Neural cell (in vitro differentiated cells): ENCODE data around the gene PTGIS. TPM values are rescaled to one million over a fixed set of nuclear protein-coding genes. Genes with fewer than 3 reads are reported as not detected.

Experiments
- H2AFZ ChIP-seq: fragments of 200-600, 300-800 bp; sonication (generic), shearing (Covaris generic); 2 replicates; pipeline ENCODE4 v1.6.0; 2014; ENCODE audit warnings: low read depth, mild to moderate bottlenecking, antibody characterized with exemption, low read length, moderate library complexity
- H3F3A ChIP-seq: fragments of 200-600 bp; shearing (Covaris generic); 2 replicates; pipeline ENCODE4 v1.6.1; 2016; ENCODE audit warnings: mild to moderate bottlenecking, moderate library complexity, mixed read lengths, antibody characterized with exemption, low read length; ENCODE audit not compliant: insufficient read depth, poor library complexity, severe bottlenecking
- H3K27ac ChIP-seq: fragments of 200-600, 300-800 bp; sonication (generic), shearing (Covaris generic); 2 replicates; pipeline ENCODE4 v1.5.1; 2014; ENCODE audit warnings: mild to moderate bottlenecking, low read length, moderate library complexity
- H3K27me3 ChIP-seq: fragments of 300-800, 200-600 bp; sonication (generic), shearing (Covaris generic); 2 replicates; pipeline ENCODE4 v1.6.0; 2014; ENCODE audit warnings: mild to moderate bottlenecking, low read depth, low read length, moderate library complexity; ENCODE audit not compliant: insufficient read depth
- H3K36me3 ChIP-seq: fragments of 300-800, 200-600 bp; sonication (generic), shearing (Covaris generic); 2 replicates; pipeline ENCODE4 v1.5.1; 2014; ENCODE audit warnings: mild to moderate bottlenecking, antibody characterized with exemption, low read length, moderate library complexity; ENCODE audit not compliant: insufficient read depth
- H3K4me2 ChIP-seq: fragments of 300-800, 200-600 bp; sonication (generic), shearing (Covaris generic); 2 replicates; pipeline ENCODE4 v1.6.0; 2014; ENCODE audit warnings: mild to moderate bottlenecking, low read length
- H3K4me3 ChIP-seq: fragments of 300-800, 200-600 bp; sonication (generic), shearing (Covaris generic); 2 replicates; pipeline ENCODE4 v1.5.1; 2014; ENCODE audit warnings: mild to moderate bottlenecking, low read length, moderate library complexity
- H3K79me2 ChIP-seq: fragments of 200-600 bp; shearing (Covaris generic); replicated peaks from 2 replicates; pipeline ENCODE4 v1.6.0; 2014; ENCODE audit warnings: mild to moderate bottlenecking, low read length, moderate library complexity; ENCODE audit not compliant: insufficient read depth
- H3K9ac ChIP-seq: fragments of 300-800, 200-600 bp; sonication (generic), shearing (Covaris generic); 2 replicates; pipeline ENCODE4 v1.6.1; 2016; ENCODE audit warnings: mild to moderate bottlenecking, low read length, mixed read lengths
- H3K9me2 ChIP-seq: fragments of 200-600 bp; shearing (Covaris generic); 2 replicates; pipeline ENCODE4 v1.6.1; 2016; ENCODE audit warnings: mild to moderate bottlenecking, low read length, mixed read lengths; ENCODE audit not compliant: insufficient read depth
- H3K9me3 ChIP-seq: fragments of 200-600, 300-800 bp; sonication (generic), shearing (Covaris generic); 2 replicates; pipeline ENCODE4 v1.6.1; 2016; ENCODE audit warnings: mild to moderate bottlenecking, mixed run types, low read length, moderate library complexity, mixed read lengths
- H4K20me1 ChIP-seq: fragments of 200-600 bp; shearing (Covaris generic); 2 replicates; pipeline ENCODE4 v1.6.1; 2016; ENCODE audit warnings: mild to moderate bottlenecking, mixed run types; ENCODE audit not compliant: insufficient read depth
- EZH2 ChIP-seq: fragments of 200-600, 300-800 bp; shearing (Covaris generic), sonication (generic); IDR thresholded peaks from 2 replicates; pipeline ENCODE4 v1.6.1; 2014; ENCODE audit warnings: antibody characterized with exemption, low read length, borderline replicate concordance, mild to moderate bottlenecking; ENCODE audit not compliant: insufficient read depth, poor library complexity, severe bottlenecking
- POLR2AphosphoS5 ChIP-seq: IDR thresholded peaks from 2 replicates; pipeline ENCODE4 v1.6.1; 2012
- RAD21 ChIP-seq: fragments of 450-650 bp; conservative IDR thresholded peaks from 2 replicates; pipeline ENCODE4 v1.6.1; 2014; ENCODE audit warnings: antibody characterized with exemption, mild to moderate bottlenecking, moderate library complexity
- SMC3 ChIP-seq: fragments of 450-650 bp; conservative IDR thresholded peaks from 2 replicates; pipeline ENCODE4 v1.6.1; 2014; ENCODE audit warnings: antibody characterized with exemption, mild to moderate bottlenecking, moderate library complexity; ENCODE audit not compliant: poor library complexity
- TAF1 ChIP-seq: IDR thresholded peaks from 2 replicates; pipeline ENCODE4 v1.6.1; 2012; ENCODE audit warnings: low read depth
- polyA plus RNA-seq: library from polyadenylated mRNA; depleted of rRNA; stranded (reverse); fragments of >200 nt; gene quantifications from 2 replicates; pipeline ENCODE4 v1.2.3, GENCODE V29; 2014
- TF ChIP-seq, protein P1 (sequence below): IDR thresholded peaks from 2 replicates; pipeline ENCODE4 v1.6.1; 2012; ENCODE audit warnings: borderline replicate concordance
- TF ChIP-seq, protein P2 (sequence below): fragments of 450-650 bp; IDR thresholded peaks from 2 replicates; pipeline ENCODE4 v1.5.1; 2014; ENCODE audit warnings: antibody characterized with exemption, mild to moderate bottlenecking, moderate library complexity; ENCODE audit not compliant: poor library complexity, severe bottlenecking

The PTGIS gene
- polyA plus RNA-seq, 1 donor from 2014 or later, result 3.2 TPM

DNA sequence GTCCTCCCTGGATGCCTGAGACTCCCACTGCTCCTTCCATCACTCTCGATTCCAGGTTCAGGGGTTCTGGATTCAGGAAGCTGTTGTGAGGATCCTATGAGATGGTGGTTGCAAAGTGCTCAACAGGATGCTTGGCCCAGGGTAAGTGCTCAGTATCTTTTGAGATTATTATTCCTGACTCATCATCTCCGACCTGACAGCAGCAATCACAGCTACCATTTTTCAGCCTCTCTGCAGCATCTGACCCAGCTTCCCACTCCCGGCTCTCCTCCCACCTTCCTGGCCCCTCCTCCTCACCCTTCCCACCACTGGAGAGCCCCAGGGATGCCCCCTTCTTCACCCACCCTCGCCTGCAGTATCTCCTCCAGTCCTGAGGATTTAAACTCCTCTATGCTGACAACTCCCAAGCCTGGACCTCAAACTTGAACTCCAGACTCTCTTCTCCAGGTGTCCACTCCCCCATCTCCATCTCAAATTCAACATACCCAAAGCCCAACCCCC, 48.7 kb downstream of the PTGIS start:
- Histone ChIP-seq H3K4me2 (no peak overlapping the region), H4K20me1 (no peaks in the 10 kb centered on the region), H3K9ac (no peak overlapping the region), H3K27ac (no peak overlapping the region), H3K27me3 (no peaks in the 10 kb centered on the region), H3K4me3 (no peak overlapping the region), H3K9me2 (no peaks in the 10 kb centered on the region), H2AFZ (no peak overlapping the region), H3F3A (no peaks in the 10 kb centered on the region), H3K9me3 (no peaks in the 10 kb centered on the region), H3K36me3 (peaks cover 5% of the 10 kb centered on the region), H3K79me2 (no peaks in the 10 kb centered on the region)
- no peak for TF ChIP-seq RAD21
- TF ChIP-seq SMC3, result no peak
- TF ChIP-seq TAF1, result no peak
- TF ChIP-seq, protein P1, sequence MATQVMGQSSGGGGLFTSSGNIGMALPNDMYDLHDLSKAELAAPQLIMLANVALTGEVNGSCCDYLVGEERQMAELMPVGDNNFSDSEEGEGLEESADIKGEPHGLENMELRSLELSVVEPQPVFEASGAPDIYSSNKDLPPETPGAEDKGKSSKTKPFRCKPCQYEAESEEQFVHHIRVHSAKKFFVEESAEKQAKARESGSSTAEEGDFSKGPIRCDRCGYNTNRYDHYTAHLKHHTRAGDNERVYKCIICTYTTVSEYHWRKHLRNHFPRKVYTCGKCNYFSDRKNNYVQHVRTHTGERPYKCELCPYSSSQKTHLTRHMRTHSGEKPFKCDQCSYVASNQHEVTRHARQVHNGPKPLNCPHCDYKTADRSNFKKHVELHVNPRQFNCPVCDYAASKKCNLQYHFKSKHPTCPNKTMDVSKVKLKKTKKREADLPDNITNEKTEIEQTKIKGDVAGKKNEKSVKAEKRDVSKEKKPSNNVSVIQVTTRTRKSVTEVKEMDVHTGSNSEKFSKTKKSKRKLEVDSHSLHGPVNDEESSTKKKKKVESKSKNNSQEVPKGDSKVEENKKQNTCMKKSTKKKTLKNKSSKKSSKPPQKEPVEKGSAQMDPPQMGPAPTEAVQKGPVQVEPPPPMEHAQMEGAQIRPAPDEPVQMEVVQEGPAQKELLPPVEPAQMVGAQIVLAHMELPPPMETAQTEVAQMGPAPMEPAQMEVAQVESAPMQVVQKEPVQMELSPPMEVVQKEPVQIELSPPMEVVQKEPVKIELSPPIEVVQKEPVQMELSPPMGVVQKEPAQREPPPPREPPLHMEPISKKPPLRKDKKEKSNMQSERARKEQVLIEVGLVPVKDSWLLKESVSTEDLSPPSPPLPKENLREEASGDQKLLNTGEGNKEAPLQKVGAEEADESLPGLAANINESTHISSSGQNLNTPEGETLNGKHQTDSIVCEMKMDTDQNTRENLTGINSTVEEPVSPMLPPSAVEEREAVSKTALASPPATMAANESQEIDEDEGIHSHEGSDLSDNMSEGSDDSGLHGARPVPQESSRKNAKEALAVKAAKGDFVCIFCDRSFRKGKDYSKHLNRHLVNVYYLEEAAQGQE, result no peak
- no peak for TF ChIP-seq EZH2

DNA sequence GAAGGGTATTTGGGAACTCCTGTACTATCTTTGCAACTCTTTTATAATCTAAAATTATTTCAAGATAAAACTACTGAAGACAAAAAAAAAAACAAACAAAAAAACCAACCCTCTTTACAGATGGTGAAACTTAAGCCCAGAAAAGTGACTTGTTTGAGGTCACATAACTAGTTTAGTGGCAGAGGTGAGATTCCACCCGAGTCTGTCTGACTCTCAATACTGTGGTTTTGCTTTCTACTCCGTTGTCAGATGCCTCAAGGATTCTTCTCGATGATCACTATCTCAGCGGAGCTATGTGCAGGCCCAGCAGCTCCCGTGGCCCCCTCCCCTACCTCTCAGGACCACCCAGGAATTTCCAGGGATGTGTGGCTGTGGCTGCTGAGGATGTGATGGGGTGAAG, 49.4 kb downstream of the PTGIS start:
- no peaks in the 10 kb centered on the region for H3K9me2 ChIP-seq
- H3K27ac ChIP-seq, result no peak overlapping the region
- no peak overlapping the region for H3K4me3 ChIP-seq
- no peaks in the 10 kb centered on the region for H3K9me3 ChIP-seq
- H4K20me1 ChIP-seq, result no peaks in the 10 kb centered on the region
- no peaks in the 10 kb centered on the region for H3K36me3 ChIP-seq
- no peak overlapping the region for H2AFZ ChIP-seq
- no peak overlapping the region for H3K9ac ChIP-seq
- no peaks in the 10 kb centered on the region for H3K79me2 ChIP-seq
- no peaks in the 10 kb centered on the region for H3F3A ChIP-seq
- no peak overlapping the region for H3K4me2 ChIP-seq
- H3K27me3 ChIP-seq, result no peaks in the 10 kb centered on the region
- TF ChIP-seq, protein P1, result no peak
- TF ChIP-seq POLR2AphosphoS5, result no peak
- TF ChIP-seq, protein P2, sequence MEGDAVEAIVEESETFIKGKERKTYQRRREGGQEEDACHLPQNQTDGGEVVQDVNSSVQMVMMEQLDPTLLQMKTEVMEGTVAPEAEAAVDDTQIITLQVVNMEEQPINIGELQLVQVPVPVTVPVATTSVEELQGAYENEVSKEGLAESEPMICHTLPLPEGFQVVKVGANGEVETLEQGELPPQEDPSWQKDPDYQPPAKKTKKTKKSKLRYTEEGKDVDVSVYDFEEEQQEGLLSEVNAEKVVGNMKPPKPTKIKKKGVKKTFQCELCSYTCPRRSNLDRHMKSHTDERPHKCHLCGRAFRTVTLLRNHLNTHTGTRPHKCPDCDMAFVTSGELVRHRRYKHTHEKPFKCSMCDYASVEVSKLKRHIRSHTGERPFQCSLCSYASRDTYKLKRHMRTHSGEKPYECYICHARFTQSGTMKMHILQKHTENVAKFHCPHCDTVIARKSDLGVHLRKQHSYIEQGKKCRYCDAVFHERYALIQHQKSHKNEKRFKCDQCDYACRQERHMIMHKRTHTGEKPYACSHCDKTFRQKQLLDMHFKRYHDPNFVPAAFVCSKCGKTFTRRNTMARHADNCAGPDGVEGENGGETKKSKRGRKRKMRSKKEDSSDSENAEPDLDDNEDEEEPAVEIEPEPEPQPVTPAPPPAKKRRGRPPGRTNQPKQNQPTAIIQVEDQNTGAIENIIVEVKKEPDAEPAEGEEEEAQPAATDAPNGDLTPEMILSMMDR, result no peak
- no peak for TF ChIP-seq SMC3
